Gastroesophageal sphincter (tissue), 4 donors: ENCODE measurements around the gene FRG2C. TPM values are rescaled to one million over a fixed set of nuclear protein-coding genes. Genes with fewer than 3 reads are reported as not detected.
"Not testable (repeated sequence)": the region's sequence is repeated elsewhere in the genome, so short reads cannot be mapped to it uniquely, and the experiment has no call there.

Experiments used
- ATAC-seq: fragments of 150-250 bp; one replicate; pipeline ENCODE4 v1.9.1; 2016; ENCODE audit warnings: mild to moderate bottlenecking, moderate library complexity
- H3K27ac ChIP-seq, 4 donors: fragments of 200-600 bp; sonication (generic) in 3 of 4; 1 replicate in 3 of 4; 2 replicates in 1 of 4; pipeline ENCODE4 v1.5.1; 2016 to 2019
- H3K27me3 ChIP-seq: fragments of 200-600 bp; sonication (generic); one replicate; pipeline ENCODE4 v1.5.1; 2019
- H3K36me3 ChIP-seq, 2 donors: fragments of 200-600 bp; sonication (generic); one replicate each; pipeline ENCODE4 v1.5.1; 2019; ENCODE audit warnings: control low read depth in 1 of 2
- H3K4me1 ChIP-seq, 3 donors: fragments of 200-600 bp; sonication (generic); 1 replicate in 2 of 3; 2 replicates in 1 of 3; pipeline ENCODE4 v1.5.1; 2016 to 2019; ENCODE audit warnings: control low read depth in 2 of 3
- H3K4me3 ChIP-seq, 2 donors: fragments of 200-600 bp; sonication (generic); one replicate each; pipeline ENCODE4 v1.5.1; 2019; ENCODE audit warnings: mild to moderate bottlenecking in 1 of 2, moderate library complexity in 1 of 2
- H3K9me3 ChIP-seq, 3 donors: fragments of 200-600 bp; sonication (generic); one replicate each; pipeline ENCODE4 v1.5.1; 2017 to 2019; ENCODE audit warnings: control low read depth in 2 of 3
- WGBS, 2 donors: methylation state at CpG; one replicate each; pipeline ENCODE4 v1.1.5; 2018; ENCODE audit warnings: low coverage in 1 of 2; 5-methylcytosine and 5-hydroxymethylcytosine counted together
- total RNA-seq, 4 donors: library from RNA; depleted of rRNA; stranded (reverse); fragments of >200 nt; gene quantifications; one replicate each; pipeline ENCODE4 v1.1.0, GENCODE V29; 2016

FRG2C gene
- total RNA-seq, 4 donors from 2014 or later = not detected

GRCh38 chr3:75667757-75668701 lies 3.9 kb downstream of the FRG2C start:
- not testable (repeated sequence) for H3K27ac ChIP-seq, ATAC-seq, H3K36me3 ChIP-seq
- H3K9me3 ChIP-seq = peaks cover 0 to 54% (median 0%) of the 10 kb centered on the region in 3 donors
- WGBS, 2 donors = 22 to 30% methylated on average over 28 to 33 of the region's 46 CpGs
- H3K4me3 ChIP-seq = peak overlapping the region in 1 of 2 donors; percentile 49
- H3K4me1 ChIP-seq = peaks cover 0 to 44% (median 12%) of the 10 kb centered on the region in 3 donors
- peaks cover 100% of the 10 kb centered on the region for H3K27me3 ChIP-seq

- WGBS, 2 donors = 54% methylated on average over 49 to 50 of the region's 53 CpGs
- not testable (repeated sequence) for H3K27ac ChIP-seq, H3K36me3 ChIP-seq
- H3K9me3 ChIP-seq = peaks cover 0 to 63% (median 0%) of the 10 kb centered on the region in 3 donors
- H3K4me1 ChIP-seq = peaks cover 0 to 44% (median 12%) of the 10 kb centered on the region in 3 donors
- peak overlapping the region in 1 of 2 donors; percentile 49 for H3K4me3 ChIP-seq
- peak; percentile 86 for ATAC-seq
- peaks cover 100% of the 10 kb centered on the region for H3K27me3 ChIP-seq
Measured at GRCh38 chr3:75668759-75669347, 4.7 kb downstream of the FRG2C start.

GRCh38 chr3:75669348-75670297 lies 5.5 kb downstream of the FRG2C start:
- H3K4me1 ChIP-seq = peaks cover 0 to 44% (median 12%) of the 10 kb centered on the region in 3 donors
- ATAC-seq, H3K36me3 ChIP-seq, H3K27ac ChIP-seq: not testable (repeated sequence)
- H3K27me3 ChIP-seq = peaks cover 100% of the 10 kb centered on the region
- H3K9me3 ChIP-seq = peaks cover 0 to 70% (median 0%) of the 10 kb centered on the region in 3 donors
- peak overlapping the region in 1 of 2 donors; percentile 49 for H3K4me3 ChIP-seq
- 37 to 42% methylated on average over 45 to 49 of the region's 71 CpGs for WGBS, 2 donors

GRCh38 chr3:75670298-75671286 lies 6.5 kb downstream of the FRG2C start:
- Histone ChIP-seq H3K9me3 (peaks cover 0 to 80% (median 0%) of the 10 kb centered on the region in 3 donors), H3K4me3 (peak overlapping the region in 1 of 2 donors; percentile 49), H3K27me3 (peaks cover 100% of the 10 kb centered on the region), H3K4me1 (peaks cover 0 to 44% (median 12%) of the 10 kb centered on the region in 3 donors)
- H3K27ac ChIP-seq, H3K36me3 ChIP-seq, ATAC-seq: not testable (repeated sequence)
- 6 to 25% methylated on average over 10 to 42 of the region's 51 CpGs for WGBS, 2 donors

- Histone ChIP-seq H3K4me3 (peak overlapping the region in 1 of 2 donors; percentile 37), H3K4me1 (peaks cover 0 to 44% (median 12%) of the 10 kb centered on the region in 3 donors), H3K9me3 (peaks cover 0 to 86% (median 0%) of the 10 kb centered on the region in 3 donors), H3K27me3 (peaks cover 91% of the 10 kb centered on the region)
- ATAC-seq, H3K27ac ChIP-seq, H3K36me3 ChIP-seq: not testable (repeated sequence)
- WGBS, 2 donors = 14 to 17% methylated on average over 16 to 26 of the region's 32 CpGs
Measured at GRCh38 chr3:75671287-75672139, 7.4 kb downstream of the FRG2C start.

- H3K27me3 ChIP-seq = peaks cover 83% of the 10 kb centered on the region
- H3K36me3 ChIP-seq = not testable (repeated sequence)
Measured at GRCh38 chr3:75672140-75672775, 8.1 kb downstream of the FRG2C start.

GRCh38 chr3:75683965-75684364 lies 19.8 kb downstream of the FRG2C start:
- not testable (repeated sequence) for H3K27ac ChIP-seq, H3K27me3 ChIP-seq, H3K4me3 ChIP-seq, H3K36me3 ChIP-seq, ATAC-seq, H3K4me1 ChIP-seq
- WGBS, 2 donors = 38% methylated on average over 1 of the region's 1 CpG; no CpG with 5 or more reads in 1 of the 2 donors
- H3K9me3 ChIP-seq = peaks cover 0 to 72% (median 0%) of the 10 kb centered on the region in 3 donors

More at GRCh38 chr3:75672140-75672775, 8.1 kb downstream of the FRG2C start:
- Histone ChIP-seq H3K9me3 (peaks cover 0 to 92% (median 0%) of the 10 kb centered on the region in 3 donors), H3K4me3 (peak overlapping the region in 1 of 2 donors; percentile 37), H3K27ac (peak overlapping the region in 2 of 4 donors; percentile 27 to 49), H3K4me1 (peaks cover 0 to 44% (median 12%) of the 10 kb centered on the region in 3 donors)
- WGBS, 2 donors = 22 to 26% methylated on average over 23 to 29 of the region's 59 CpGs
- not testable (repeated sequence) for ATAC-seq
